Activated CD4-positive, CD25-positive, alpha-beta regulatory T cell treated with anti-CD3 and anti-CD28 coated beads, Interleukin-2, amount 50 U/mL, for 16 hours (primary cell): ENCODE measurements around the gene PRF1.
A peak's percentile ranks its signal among the peaks of the same experiment; 100 is the strongest.
"Not testable (repeated sequence)": the region's sequence is repeated elsewhere in the genome, so short reads cannot be mapped to it uniquely, and the experiment has no call there.

ENCODE experiments used
- DNase-seq: peaks from one replicate; pipeline ENCODE4 v3.0.0-alpha.2; 2020; ENCODE audit warnings: low read depth, low spot score

Gene PRF1

DNA sequence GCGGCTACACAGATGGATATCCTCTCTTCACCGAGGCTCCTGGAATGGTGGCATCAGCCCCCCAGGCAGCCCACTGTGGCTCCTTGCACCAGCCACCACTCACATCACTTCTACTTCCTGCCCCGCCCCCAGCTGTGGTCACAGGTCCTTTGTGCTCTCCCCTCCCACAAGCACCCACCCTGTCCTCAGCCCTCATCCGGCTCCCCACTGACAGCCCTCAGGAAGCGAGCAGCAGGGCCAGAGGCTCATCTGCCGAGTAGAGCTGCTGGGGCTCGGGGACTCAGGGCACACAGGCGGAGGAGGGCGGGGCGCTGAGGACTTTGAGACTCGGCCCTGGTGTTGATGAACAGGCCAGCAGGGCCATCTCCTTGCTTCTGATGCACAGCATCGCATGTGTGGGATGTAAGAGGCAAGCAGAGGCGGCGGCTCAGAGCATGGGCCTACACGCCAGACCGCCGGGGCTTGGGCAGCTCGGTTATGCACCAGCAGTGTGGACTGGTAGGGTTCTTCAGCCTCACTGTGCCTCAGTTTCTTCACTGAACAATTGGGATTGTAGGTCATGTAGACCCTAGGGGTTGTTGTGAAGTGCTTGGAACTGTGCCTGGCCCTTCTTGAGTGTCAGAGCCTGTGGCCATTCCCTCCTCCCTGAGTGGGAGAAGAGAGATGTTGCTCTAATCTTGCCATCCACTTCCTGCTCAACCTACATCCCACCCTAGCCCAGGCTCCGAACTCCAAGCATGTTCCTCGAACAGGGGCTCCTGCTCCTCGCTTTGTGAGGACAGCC is at the start of gene PRF1:
PRF1 (minus strand) TSS at position 77 of the 784 bp plus-strand sequence. CDS start 1,839 bp downstream, outside the sequence.
- peak; percentile 50 for DNase-seq

DNA sequence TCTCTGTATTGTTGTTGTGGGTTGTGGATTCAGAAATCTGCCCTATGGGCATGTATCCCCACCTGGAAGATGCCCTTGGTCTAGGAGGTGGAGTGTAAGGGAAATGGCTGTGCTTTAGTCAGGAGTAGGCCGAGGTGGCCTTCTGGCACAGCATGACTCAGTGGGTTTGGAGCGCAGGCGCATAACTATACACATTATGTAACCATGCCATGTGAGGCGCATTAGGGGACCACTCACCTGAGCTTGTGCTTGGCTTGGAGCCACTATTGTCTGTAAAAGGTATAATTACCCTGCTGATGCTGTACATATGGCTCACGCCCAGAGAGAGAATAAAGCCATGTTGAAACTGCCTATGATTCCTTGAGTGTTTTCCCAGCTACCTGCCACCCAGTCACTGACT is 49.1 kb upstream of the PRF1 start:
- DNase-seq: no peak

DNA sequence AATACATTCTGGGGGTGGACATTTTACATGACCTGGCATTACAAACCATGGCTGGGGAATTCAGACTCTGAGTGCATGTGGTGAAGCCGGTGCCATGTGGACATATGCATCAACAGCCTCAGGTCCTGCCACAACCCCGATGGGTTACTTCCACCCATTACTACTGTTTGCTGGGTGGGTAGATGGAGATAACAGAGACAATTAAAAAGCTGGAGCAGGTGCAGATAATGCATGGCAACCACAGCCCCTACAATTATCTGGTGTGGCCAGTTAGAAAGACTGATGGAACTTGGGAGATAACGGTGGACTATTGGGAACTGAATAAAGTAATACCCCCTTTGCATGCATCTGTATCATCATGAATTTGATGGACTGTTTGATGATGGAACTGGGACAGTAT is 48.2 kb upstream of the PRF1 start:
- DNase-seq: no peak

DNA sequence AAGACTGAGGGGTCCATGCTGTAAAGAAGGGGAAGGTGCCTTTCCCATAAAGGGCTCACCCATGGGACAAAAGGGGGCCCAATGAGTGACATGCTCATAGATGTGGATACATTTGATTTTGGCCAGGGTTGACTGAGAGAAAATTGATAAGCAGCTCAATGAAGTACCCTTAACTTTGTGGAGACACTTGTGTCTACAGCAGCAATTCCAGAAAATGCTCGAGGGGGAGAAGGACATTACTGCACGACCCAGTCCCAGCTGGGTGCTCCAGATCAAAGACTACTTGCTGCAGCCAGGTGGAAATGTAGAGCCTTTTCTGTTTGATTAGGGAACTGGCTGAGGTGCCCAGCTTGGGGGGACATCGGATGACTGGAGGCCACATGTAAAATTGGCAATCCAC is 47.6 kb upstream of the PRF1 start:
- no peak for DNase-seq

DNA sequence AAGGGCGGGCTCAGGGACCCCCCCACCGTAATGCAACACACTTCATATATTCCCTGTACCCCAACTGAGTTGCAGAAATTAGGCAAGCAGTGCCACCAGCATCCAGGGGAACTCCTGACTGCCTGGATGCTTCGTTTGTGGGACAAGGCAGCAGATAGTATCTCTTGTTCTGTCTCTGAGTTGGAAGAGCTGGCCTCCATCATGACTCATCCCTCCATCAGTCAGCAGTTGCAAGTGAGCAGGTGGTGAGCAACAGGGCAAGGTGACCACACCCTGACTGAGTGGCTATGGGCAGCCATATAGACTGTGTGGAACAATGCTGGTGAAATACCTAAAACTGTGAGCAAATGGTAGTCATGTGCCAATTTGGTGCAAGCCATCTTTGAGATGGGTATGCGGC is 47.0 kb upstream of the PRF1 start:
- DNase-seq: no peak

DNA sequence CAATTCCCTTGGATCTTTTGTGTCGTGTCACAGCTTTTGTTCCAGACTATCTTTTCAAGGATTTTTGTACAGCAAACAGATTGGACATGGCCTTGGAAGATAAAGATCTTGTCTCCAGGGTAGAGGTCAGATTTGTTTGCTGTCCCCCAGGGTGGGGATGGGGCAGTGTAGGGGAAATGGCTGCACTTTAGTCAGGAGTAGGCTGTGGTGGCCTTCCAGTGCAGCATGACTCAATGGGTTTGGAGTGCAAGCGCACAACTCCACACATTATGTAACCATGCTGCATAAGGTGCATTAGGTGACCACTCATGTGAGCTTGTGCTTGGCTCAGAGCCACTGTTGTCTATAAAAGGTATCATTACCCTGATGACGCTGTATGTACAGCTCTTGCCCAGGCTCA is 45.9 kb upstream of the PRF1 start:
- no peak for DNase-seq

DNA sequence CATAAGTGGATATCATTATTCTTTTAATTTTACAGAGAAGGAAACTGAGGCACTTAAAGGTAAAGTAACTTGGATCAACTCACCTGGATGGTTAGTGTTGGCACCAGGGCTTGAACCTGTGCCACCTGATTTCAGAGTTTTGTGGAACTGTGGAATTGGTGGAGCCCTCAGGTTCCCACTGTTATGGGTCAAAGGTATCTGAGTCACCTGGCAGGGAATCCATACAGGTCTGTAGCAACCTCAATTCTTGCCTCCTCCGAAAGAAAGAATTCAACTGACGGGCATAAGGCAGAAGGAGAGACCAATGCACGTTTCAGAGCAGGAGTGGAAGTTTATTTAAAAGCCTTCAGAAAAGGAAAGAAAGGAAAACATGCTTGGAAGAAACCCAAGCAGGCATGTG is 44.5 kb upstream of the PRF1 start:
- no peak for DNase-seq

DNA sequence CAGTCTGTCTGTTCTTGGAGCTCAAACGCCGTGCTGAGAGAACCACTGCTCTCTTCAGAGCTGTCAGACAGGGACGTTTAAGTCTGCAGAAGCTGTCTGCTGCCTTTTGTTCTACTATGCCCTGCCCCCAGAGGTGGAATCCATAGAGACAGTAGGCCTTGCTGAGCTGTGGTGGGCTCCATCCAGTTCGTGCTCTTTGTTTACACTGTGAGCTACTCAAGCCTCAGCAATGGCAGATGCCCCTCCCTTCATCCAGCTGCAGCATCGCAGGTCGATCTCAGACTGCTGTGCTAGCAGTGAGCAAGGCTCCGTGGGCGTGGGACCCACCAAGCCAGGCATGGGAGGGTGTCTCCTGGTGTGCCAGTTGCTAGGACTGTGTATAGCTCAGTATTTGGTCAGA is 42.4 kb upstream of the PRF1 start:
- DNase-seq: not testable (repeated sequence)

DNA sequence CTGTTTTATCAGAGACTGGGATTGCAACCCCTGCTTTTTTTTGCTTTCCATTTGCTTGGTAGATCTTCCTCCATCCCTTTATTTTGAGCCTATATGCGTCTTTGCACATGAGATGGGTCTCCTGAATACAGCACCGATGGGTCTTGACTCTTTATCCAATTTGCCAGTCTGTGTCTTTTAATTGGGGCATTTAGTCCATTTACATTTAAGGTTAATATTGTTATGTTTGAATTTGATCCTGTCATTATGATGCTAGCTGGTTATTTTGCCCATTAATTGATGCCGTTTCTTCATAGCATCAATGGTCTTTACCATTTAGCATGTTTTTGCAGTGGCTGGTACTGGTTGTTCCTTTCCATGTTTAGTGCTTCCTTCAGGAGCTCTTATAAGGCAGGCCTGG is 40.7 kb upstream of the PRF1 start:
- not testable (repeated sequence) for DNase-seq

DNA sequence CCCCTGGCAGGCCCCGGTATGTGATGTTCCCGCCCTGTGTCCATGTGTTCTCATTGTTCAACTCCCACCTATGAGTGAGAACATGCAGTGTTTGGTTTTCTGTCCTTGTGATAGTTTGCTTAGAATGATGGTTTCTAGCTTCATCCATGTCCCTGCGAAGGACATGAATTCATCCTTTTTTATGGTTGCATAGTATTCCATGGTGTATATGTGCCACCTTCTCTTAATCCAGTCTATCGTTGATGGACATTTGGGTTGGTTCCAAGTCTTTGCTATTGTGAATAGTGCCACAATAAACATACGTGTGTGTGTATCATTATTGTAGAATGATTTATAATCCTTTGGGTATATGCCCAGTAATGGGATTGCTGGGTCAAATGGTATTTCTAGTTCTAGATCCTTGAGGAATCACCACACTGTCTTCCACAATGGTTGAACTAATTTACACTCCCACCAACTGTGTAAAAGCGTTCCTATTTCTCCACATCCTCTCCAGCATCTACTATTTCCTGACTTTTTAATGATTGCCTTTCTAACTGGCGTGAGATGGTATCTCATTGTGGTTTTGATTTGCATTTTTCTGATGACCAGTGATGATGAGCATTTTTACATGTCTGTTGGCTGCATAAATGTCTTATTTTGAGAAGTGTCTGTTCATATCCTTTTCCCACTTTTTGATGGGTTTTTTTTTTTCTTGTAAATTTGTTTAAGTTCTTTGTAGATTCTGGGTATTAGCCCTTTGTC is 37.3 kb upstream of the PRF1 start:
- not testable (repeated sequence) for DNase-seq

DNA sequence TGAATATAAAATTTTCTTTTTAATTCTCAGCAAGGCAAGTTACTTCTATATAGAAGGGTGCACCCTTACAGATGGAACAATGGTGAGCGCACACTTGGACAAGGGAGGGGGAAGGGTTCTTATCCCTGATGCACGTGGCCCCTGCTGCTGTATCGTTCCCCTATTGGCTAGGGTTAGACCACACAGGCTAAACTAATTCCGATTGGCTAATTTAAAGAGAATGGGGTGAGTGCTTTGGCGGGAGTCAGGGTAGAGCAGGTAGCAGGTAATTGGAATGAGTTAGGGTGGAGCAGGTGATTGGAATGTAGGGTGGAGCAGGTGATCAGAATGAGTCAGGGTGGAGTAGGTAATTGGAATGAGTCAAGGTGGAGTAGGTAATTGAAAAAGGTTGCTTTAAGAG is 32.0 kb upstream of the PRF1 start:
- DNase-seq: not testable (repeated sequence)

DNA sequence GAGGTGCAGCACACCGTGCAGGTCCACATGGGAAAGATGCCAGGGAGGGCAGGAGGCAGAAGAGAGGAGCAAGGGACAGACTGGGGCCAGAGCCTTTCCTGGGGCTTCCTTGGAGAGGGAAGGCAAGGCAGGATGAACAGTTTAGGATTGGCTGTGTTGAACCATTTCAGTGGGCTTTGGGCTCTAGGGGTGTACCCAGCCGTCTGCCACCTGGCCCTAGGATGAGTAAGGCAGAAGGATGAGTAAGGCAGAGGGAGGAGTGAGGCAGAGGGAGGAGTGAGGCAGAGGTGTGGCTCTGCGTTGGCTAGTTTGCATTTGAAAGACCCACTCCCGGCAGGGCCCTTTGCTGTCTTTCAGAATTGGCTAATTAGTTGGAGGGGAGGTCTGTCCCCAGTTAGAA is 31.5 kb upstream of the PRF1 start:
- no peak for DNase-seq

DNA sequence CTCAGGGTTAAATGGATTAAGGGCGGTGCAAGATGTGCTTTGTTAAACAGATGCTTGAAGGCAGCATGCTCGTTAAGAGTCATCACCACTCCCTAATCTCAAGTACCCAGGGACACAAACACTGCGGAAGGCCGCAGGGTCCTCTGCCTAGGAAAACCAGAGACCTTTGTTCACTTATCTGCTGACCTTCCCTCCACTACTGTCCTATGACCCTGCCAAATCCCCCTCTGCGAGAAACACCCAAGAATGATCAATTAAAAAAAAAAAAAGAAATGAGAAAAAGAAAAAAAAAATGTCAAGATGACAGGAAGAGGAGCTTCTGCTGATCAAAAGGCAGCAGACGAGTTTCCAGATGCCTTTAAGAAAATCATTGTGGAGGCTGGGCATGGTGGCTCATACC is 29.2 kb upstream of the PRF1 start:
- not testable (repeated sequence) for DNase-seq

DNA sequence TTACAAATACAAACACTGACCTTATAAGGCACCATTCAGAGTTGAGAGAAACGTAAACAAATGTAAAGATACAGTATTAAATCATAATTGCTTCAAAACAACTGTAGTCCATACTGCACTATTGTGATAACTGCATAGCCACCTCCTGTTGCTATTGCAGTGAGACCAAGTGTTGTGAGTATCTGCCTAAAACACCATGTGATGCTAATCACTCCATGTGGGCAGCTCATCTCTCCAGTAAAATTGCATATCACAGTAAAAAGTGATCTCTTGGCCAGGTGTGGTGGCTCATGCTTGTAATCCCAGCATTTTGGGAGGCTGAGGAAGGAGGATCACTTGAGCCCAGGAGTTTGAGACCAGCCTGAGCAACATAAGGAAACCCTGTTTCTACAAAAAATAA is 26.8 kb upstream of the PRF1 start:
- no peak for DNase-seq

DNA sequence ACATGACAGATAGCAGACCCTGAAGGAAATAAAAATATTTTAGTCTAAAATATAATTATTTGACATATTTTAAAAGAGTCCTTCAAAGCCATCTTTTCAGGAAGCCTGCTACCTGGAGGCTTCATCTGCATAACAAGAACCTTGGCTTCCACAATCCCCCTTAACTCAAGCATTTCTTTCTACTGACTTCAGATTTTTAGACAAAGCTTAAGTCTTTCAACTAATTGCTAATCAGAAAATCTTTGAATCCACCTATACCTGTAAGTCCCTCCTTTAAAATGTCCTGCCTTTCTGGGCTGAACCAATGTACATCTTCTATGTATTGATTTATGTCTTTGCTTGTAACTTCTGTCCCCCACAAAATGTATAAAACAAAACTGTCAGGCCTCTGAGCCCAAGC is 23.5 kb upstream of the PRF1 start:
- no peak for DNase-seq

DNA sequence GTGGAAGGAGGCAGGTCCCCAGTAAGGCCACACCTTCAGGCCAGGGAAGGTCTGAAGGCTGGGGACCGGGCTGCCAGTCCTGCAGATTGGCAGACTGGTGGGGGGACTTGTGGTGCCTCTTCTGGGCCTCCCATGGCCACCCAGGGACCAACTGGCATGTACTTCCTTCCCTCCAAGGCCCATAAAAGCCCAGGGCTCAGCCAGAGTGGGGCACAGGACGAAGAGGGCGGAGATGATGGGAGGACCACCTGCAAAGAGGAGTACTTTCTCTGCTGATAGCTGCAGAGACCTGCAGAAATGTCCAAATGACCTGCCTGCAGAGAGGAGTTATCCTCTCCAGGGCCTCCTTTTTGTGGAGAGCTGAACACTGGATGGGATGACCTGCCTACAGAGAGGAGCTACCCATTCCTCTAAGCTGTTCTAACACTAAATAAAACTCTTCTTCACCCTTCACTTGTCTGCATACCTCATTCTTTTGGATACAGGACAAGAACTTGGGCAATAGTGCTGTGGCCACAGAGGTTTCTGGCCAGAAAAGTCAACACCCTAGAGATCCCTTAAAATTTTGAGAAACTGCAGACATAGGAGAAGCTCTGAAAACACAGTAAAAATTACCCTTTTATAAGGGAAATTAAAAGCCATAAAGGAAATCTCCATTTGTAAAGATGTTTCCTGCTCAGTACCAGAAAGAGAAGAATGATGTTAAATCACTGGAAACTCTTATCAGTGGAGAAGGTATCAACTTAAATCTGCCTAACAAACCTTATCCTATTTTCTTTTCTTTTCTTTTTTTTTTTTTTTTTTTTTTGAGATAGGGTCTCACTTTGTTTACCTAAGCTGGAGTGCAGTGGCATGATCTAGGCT is 20.7 kb upstream of the PRF1 start:
- no peak for DNase-seq

DNA sequence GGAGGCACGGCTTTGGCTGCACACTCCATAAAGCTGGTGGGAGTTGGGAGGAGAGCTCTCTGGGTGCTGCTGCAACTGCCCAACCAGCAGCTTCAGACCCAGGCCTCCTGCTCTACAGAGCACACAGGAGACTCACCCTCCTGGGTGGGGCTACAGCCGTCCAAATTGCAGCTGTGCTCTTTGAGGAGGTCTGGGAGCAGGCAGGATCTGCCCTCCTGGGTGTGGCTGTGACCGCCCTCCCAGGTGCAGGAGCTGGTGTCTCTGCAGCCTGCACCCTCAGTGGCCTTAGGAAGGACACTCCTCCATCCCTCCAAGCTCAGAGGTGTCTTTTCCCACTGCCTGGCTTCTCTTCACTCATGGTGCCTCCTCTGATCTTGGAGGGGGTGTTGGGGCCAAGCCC is 20.0 kb upstream of the PRF1 start:
- DNase-seq: no peak

DNA sequence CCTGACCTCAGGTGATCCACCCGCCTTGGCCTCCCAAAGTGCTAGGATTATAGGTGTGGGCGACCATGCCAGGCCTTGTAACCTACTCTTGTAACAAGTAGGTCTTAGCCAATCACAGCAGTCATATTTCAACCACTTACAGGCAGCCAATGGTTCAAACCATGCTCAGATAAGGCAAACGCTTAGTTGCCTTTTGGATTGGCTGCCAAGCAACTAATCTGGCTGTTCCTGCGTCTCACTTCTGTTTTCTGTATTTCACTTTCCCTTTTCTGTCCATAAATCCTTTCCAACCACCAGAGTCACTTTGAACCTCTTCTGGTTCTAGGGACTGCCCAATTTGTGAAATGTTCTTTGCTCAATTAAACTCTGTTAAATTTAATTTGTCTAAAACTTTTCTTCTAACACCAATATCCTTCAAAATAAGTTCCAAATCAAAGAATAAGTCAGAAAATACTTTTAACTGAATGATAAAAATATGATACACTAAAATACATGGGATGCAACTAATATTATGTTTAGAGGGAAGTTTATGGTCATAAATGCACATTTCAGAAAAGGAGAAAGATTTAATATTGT is 19.1 kb upstream of the PRF1 start:
- no peak for DNase-seq

DNA sequence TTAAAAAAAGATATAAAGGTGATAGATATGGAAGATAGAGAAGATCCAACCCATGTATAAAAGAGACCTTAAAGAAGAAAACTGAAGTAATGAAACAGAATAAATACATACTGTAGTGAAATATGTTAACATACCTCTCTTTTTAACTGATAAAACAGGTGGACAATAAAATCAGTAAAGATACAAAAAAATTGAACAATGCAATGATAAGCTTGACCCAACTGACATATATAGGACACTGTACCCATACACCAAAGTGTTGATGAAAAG is 17.4 kb upstream of the PRF1 start:
- DNase-seq: no peak

DNA sequence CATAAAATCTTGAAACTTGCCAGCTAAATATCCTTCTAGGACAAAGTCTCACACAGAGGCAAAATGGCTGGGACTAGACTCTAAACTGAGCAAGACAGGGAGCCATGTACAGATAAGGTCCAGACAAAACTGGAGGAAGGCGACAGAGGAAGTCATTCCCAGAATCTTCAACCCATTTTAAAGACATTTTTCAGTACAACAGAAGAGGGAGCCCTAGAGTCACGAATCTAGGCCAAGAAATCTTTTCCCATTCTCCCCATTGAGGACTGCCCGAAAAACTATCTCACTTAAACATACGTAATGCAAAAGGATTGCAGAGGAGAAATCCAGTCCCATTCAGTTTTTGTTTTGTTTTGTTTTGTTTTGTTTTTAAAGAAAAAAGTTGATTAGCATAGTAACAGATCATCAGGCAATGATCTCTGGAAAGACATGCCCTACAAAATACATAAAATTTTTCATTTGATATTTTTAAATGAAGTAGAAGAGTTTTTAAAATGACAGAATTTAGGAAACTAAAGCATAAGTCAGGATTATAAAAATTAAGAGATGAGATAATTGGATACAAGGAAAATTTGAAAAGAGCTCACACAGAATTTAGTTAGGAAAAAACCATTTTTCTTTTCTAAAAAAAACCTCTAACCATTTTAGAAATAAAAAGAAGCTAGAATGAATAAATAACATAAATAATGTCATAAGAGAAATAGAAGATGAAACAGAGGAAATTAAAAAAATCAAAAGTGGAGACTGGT is 16.9 kb upstream of the PRF1 start:
- no peak for DNase-seq

DNA sequence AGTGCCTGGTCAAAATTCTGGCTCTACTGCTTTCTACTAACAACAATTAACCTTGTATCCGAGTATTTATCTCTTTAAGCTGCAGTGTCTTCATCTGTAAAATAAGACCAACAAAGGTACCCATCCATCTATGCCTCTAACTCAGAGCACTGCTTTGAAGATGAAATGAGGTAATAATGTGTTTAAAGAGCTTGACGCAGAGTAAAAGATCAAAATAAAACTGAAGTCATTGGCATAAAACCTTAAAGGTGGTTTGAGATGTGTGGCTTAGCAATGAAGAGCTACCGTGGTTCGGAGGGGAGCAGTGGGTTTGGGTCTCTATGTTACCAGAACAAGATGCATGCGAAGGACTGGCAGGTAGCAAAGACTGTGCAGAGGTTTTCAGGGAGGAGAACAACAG is 16.1 kb upstream of the PRF1 start:
- DNase-seq: no peak
